SHP77 (cell line): Measurements from ENCODE around the gene NARS2.

ENCODE experiments used
- DNase-seq, 2 experiments: peaks; one replicate each; lab custom pipeline; 2025; lab: John Stamatoyannopoulos, UW

The NARS2 gene

DNA sequence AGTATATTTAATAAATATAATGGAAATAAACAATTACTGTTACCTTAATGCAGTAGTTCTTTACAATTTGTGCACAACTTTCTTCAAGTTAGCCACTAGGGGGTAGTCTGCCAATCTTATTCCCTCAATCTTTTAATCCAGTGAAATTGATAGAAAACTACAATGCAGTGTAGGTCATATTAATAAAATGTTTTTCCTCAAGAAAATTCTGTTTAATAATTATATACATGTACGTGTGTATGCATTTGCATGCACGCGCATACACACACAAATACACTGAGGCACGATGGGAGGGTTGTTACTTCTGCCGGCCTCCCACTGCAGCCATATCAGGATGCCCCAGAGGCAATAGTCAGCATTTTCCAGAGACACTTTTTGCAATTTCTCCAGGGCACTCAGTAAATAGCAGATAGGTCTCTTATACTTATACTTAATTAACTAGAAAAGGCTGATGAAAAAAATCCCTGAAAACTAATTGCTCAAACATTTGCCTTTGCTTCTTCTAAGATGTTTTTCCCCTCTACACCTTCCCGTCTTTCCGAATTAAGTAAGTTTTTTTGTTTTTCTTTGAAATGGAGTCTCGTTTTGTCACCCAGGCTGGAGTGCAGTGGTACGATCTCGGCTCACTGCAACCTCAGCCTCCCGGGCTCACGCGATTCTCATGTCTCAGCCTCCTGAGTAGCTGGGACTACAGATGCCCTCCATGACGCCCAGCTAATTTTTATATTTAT is 160.2 kb downstream of the NARS2 start:
- DNase-seq, result peak; percentile 25 to 34

DNA sequence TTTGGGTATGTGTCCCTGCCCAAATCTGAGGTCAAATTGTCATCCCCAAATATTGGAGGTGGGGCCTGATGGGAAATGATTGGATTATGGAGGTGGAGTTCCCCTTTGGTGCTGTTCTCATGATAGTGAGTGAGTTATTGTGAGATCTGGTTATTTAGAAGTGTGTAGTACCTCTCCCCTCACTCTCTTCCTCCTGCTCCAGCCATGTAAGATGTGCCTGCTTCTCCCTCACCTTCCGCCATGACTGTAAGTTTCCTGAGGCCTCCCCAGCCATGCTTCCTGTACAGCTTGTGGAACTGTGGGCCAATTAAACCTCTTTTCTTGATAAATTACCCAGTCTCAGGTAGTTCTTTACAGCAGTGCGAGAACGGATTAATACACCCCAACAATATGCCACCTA is 166.0 kb downstream of the NARS2 start:
- no peak for DNase-seq

GRCh38 chr11:78406568-78407196 is 168.0 kb downstream of the NARS2 start:
- DNase-seq, result no peak

DNA sequence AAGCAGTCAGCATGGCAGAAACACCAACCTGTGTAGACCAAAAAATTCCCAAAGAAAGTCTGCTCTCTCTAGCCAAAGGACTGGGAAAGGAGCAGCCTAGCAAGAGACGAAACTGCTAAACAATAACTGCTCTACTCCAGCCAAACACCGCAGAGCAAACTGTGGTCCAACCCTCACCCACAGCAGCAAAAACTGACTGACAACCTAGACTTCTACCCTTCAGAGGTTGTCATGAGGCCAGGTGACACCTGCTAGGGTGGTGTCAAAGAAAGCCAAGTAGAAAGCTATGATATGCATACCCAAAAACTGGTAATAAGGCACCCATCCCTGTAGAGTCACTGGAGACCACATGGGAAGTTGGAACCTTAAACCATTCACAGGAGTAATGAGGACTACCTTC is 168.9 kb downstream of the NARS2 start:
- DNase-seq, result no peak

DNA sequence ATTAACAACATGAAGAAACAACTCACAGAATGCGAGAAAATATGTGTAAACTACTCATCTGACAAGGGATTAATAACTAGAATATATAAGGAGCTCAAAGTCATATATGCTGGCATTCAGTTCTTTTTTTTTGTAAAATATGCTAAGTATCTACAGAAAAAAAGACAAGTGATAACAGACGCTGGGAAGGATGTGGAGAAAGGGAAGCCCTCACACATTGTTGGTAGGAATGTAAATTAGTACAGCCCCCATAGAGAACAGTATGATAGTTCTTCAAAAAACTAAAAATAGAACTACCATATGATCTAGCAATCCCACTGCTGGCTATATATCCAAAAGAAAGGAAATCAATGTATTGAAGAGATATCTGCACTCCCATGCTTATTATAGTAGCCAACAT is 170.9 kb downstream of the NARS2 start:
- no peak for DNase-seq

GRCh38 chr11:78402847-78403246 is 171.8 kb downstream of the NARS2 start:
- no peak for DNase-seq

GRCh38 chr11:78400702-78401101 is 174.0 kb downstream of the NARS2 start:
- no peak for DNase-seq

- no peak for DNase-seq
These were observed 174.5 kb downstream of the NARS2 start for GRCh38 chr11:78400116-78400515.

DNA sequence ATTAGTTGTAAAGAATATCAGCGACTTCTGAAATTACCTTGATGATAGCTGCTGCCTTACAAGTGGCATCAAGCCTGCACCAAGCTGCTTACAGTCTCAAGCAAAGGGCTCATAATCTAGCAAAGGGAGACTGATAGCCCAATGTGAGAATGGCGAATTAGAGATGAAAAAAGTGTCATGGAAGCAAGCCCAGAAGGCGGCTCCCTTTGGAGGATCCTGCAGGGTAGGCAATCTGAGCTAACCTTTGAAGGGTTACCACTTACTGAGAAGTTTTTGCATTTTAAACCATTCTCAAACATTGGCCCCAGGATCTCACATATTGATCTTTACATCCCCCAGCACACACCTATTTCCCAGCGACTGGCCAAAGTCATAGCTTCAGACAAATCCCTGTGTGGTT is 175.5 kb downstream of the NARS2 start:
- DNase-seq, result no peak

DNA sequence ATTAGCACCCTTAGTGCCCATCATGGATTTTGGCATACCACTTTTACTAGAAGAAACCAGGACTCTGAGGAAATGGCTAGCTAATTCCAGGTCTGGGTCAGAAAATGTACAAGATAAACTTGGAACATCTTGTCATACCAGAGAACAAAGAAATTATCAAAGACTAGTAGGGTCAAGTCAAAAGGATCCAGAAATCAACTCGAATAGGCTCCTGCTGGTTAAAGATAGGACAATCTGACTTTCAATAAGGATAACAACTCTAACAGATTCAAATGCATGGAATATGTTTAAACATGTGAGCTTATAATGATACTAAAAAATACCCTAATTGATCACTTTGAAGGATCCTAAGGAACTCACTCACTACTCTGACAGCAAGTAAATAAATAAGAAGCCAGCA is 175.9 kb downstream of the NARS2 start:
- DNase-seq, result no peak

DNA sequence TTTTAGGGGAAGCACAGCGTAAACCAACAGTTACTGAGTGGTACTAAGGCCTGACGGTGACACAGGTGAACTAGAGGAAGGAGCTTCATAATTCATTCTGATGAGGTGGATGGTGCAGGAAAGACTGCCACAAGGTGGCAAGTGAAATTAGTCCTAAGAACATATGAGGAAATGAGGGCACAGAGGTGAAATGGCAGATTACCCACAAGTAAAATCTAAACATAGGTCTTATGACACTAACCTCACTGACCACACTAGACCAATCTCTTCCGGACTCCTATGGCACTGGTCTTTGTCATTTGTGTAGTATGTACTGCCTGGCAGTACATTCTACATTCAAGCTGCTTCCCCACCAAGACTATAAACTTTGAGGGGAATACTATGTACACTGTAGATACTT is 177.3 kb downstream of the NARS2 start:
- no peak for DNase-seq

DNA sequence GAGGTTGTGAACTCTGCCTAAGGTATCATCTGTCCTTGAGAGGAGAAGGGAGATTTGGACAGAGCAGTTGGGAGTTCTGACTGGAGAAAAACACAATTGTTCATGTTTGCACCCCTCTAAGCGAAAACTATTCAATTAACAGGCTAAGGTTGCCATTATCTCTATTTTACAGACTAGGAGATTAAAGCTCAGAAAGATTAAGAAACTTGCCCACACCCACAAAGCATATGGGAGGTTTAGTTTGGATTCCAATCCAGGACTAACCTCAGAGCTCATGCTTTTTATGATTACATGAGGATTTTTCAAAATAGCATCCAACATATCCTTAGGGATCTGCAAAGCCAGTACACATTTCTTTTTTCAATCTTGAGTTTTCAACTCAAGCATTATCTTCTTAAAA is 179.1 kb downstream of the NARS2 start:
- no peak for DNase-seq

GRCh38 chr11:78392854-78393253 is 181.8 kb downstream of the NARS2 start:
- DNase-seq, result no peak

DNA sequence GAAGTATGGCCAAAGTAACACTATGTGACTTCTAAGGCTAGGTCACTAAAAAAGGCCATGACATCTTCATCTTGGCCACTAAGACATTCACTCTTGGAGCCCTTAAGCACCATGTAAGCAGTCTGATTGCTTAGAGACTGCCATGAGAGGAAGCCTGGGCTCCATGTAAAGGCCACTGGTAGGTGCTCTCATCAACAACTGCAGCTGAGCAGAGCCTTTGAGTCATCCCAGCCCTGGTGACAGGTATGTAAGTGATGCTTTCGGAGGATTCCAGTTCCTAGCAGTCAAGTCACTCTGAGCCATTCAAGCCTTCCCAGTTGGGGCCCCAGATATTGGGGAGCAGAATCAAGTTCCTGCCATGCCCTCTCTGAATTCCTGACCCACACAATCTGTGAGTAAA is 183.2 kb downstream of the NARS2 start:
- DNase-seq, result no peak

DNA sequence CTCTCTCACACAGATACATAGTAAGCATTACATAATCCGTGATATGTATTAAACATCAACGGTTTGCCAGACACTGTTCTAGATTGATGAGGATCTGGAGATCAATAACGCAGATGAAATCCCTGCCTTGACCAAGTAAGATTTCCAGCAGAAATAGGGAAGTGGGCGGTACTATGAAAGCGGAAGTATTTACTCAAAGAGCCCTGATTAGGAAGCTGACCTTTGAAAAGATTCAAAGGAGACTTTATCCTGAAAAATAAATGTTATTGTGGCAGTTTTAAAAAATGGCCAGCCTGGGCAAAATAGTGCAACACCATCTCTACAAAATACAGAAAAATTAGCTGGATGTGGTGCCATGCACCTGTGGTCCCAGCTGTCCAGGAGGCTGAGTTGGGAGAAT is 183.9 kb downstream of the NARS2 start:
- no peak for DNase-seq

GRCh38 chr11:78386215-78386941 is 188.3 kb downstream of the NARS2 start:
- DNase-seq, result no peak
